ENCODE results near the gene PPP1R36. TPM values are rescaled to one million over a fixed set of nuclear protein-coding genes. Genes with fewer than 3 reads are reported as not detected.
"Not testable (repeated sequence)": the region's sequence is repeated elsewhere in the genome, so short reads cannot be mapped to it uniquely, and the experiment has no call there.

The PPP1R36 gene
- total and polyA plus RNA-seq, 4 donors: 0.49 to 1.6 (median 1.4) TPM

GRCh38 chr14:64517667-64518066 is 32.1 kb upstream of the PPP1R36 start:
- H3K4me3 ChIP-seq (ENCODE audit: low read depth, low read length); H3K36me3 ChIP-seq (ENCODE audit: control insufficient read depth, insufficient read depth, low read length); DNase-seq (ENCODE audit: low read depth in 4 of 6, low spot score in 6 of 6); H3K4me1 ChIP-seq (ENCODE audit: control insufficient read depth, insufficient read depth, low read length); H3K9me3 ChIP-seq (ENCODE audit: control insufficient read depth, insufficient read depth, low read length); H3K27me3 ChIP-seq (ENCODE audit: control insufficient read depth, insufficient read depth, low read length); H3K27ac ChIP-seq (ENCODE audit: low read depth, low read length): not testable (repeated sequence)
- 95% methylated on average over 6 of the region's 6 CpGs for WGBS (ENCODE audit: insufficient coverage)

- no peaks in the 10 kb centered on the region for H3K9me3 ChIP-seq (ENCODE audit: control insufficient read depth, insufficient read depth, low read length)
- WGBS (ENCODE audit: insufficient coverage): no CpG with 5 or more reads among the region's 4 CpGs
- H3K27me3 ChIP-seq (ENCODE audit: control insufficient read depth, insufficient read depth, low read length): no peaks in the 10 kb centered on the region
- H3K4me3 ChIP-seq (ENCODE audit: low read depth, low read length): no peak overlapping the region
- no peak overlapping the region for H3K27ac ChIP-seq (ENCODE audit: low read depth, low read length)
- no peaks in the 10 kb centered on the region for H3K36me3 ChIP-seq (ENCODE audit: control insufficient read depth, insufficient read depth, low read length)
- DNase-seq (ENCODE audit: low read depth in 4 of 6, low spot score in 6 of 6): no peak
- no peaks in the 10 kb centered on the region for H3K4me1 ChIP-seq (ENCODE audit: control insufficient read depth, insufficient read depth, low read length)
Measured at GRCh38 chr14:64518229-64518628, 31.5 kb upstream of the PPP1R36 start.

- no peaks in the 10 kb centered on the region for H3K27me3 ChIP-seq (ENCODE audit: control insufficient read depth, insufficient read depth, low read length)
- 100% methylated on average over 3 of the region's 4 CpGs for WGBS (ENCODE audit: insufficient coverage)
- DNase-seq (ENCODE audit: low read depth in 4 of 6, low spot score in 6 of 6): no peak
- H3K9me3 ChIP-seq (ENCODE audit: control insufficient read depth, insufficient read depth, low read length): no peaks in the 10 kb centered on the region
- no peaks in the 10 kb centered on the region for H3K4me1 ChIP-seq (ENCODE audit: control insufficient read depth, insufficient read depth, low read length)
- no peak overlapping the region for H3K27ac ChIP-seq (ENCODE audit: low read depth, low read length)
- H3K4me3 ChIP-seq (ENCODE audit: low read depth, low read length): no peak overlapping the region
- H3K36me3 ChIP-seq (ENCODE audit: control insufficient read depth, insufficient read depth, low read length): no peaks in the 10 kb centered on the region
Measured at GRCh38 chr14:64520699-64521098, 29.1 kb upstream of the PPP1R36 start.

- H3K27ac ChIP-seq (ENCODE audit: low read depth, low read length): no peak overlapping the region
- no peaks in the 10 kb centered on the region for H3K4me1 ChIP-seq (ENCODE audit: control insufficient read depth, insufficient read depth, low read length)
- no peaks in the 10 kb centered on the region for H3K27me3 ChIP-seq (ENCODE audit: control insufficient read depth, insufficient read depth, low read length)
- no peaks in the 10 kb centered on the region for H3K36me3 ChIP-seq (ENCODE audit: control insufficient read depth, insufficient read depth, low read length)
- H3K9me3 ChIP-seq (ENCODE audit: control insufficient read depth, insufficient read depth, low read length): no peaks in the 10 kb centered on the region
- DNase-seq (ENCODE audit: low read depth in 4 of 6, low spot score in 6 of 6): no peak
- 100% methylated on average over 4 of the region's 9 CpGs for WGBS (ENCODE audit: insufficient coverage)
- H3K4me3 ChIP-seq (ENCODE audit: low read depth, low read length): no peak overlapping the region
Measured at GRCh38 chr14:64522591-64523355, 27.0 kb upstream of the PPP1R36 start.

GRCh38 chr14:64525354-64525753 is 24.4 kb upstream of the PPP1R36 start:
- Histone ChIP-seq H3K4me3 (ENCODE audit: low read depth, low read length) (no peak overlapping the region), H3K9me3 (ENCODE audit: control insufficient read depth, insufficient read depth, low read length) (no peaks in the 10 kb centered on the region), H3K4me1 (ENCODE audit: control insufficient read depth, insufficient read depth, low read length) (no peaks in the 10 kb centered on the region), H3K36me3 (ENCODE audit: control insufficient read depth, insufficient read depth, low read length) (no peaks in the 10 kb centered on the region), H3K27me3 (ENCODE audit: control insufficient read depth, insufficient read depth, low read length) (no peaks in the 10 kb centered on the region), H3K27ac (ENCODE audit: low read depth, low read length) (no peak overlapping the region)
- no peak for DNase-seq (ENCODE audit: low read depth in 4 of 6, low spot score in 6 of 6)
- no CpG with 5 or more reads among the region's 2 CpGs for WGBS (ENCODE audit: insufficient coverage)

GRCh38 chr14:64531567-64531966 is 18.2 kb upstream of the PPP1R36 start:
- Histone ChIP-seq H3K9me3 (ENCODE audit: control insufficient read depth, insufficient read depth, low read length) (no peaks in the 10 kb centered on the region), H3K27me3 (ENCODE audit: control insufficient read depth, insufficient read depth, low read length) (no peaks in the 10 kb centered on the region), H3K36me3 (ENCODE audit: control insufficient read depth, insufficient read depth, low read length) (no peaks in the 10 kb centered on the region), H3K4me1 (ENCODE audit: control insufficient read depth, insufficient read depth, low read length) (no peaks in the 10 kb centered on the region), H3K4me3 (ENCODE audit: low read depth, low read length) (no peak overlapping the region), H3K27ac (ENCODE audit: low read depth, low read length) (no peak overlapping the region)
- no peak for DNase-seq (ENCODE audit: low read depth in 4 of 6, low spot score in 6 of 6)
- WGBS (ENCODE audit: insufficient coverage): no CpG with 5 or more reads among the region's 2 CpGs

GRCh38 chr14:64536488-64537245 is 13.1 kb upstream of the PPP1R36 start:
- Histone ChIP-seq H3K9me3 (ENCODE audit: control insufficient read depth, insufficient read depth, low read length) (no peaks in the 10 kb centered on the region), H3K27me3 (ENCODE audit: control insufficient read depth, insufficient read depth, low read length) (peaks cover 17% of the 10 kb centered on the region), H3K4me1 (ENCODE audit: control insufficient read depth, insufficient read depth, low read length) (peaks cover 20% of the 10 kb centered on the region), H3K36me3 (ENCODE audit: control insufficient read depth, insufficient read depth, low read length) (no peaks in the 10 kb centered on the region), H3K4me3 (ENCODE audit: low read depth, low read length) (no peak overlapping the region), H3K27ac (ENCODE audit: low read depth, low read length) (no peak overlapping the region)
- no peak for DNase-seq (ENCODE audit: low read depth in 4 of 6, low spot score in 6 of 6)
- WGBS (ENCODE audit: insufficient coverage): 72% methylated on average over 2 of the region's 4 CpGs

GRCh38 chr14:64540208-64541202 is 9.3 kb upstream of the PPP1R36 start, which contains the start of gene HSPA2:
HSPA2 (plus strand) TSS chr14:64540741; CDS start chr14:64540850, 109 bp downstream.
- peak; percentile 91 to 99 (median 96) for DNase-seq (ENCODE audit: low read depth in 4 of 6, low spot score in 6 of 6)
- 7% methylated on average over 77 of the region's 79 CpGs for WGBS (ENCODE audit: insufficient coverage)
- Histone ChIP-seq H3K4me3 (ENCODE audit: low read depth, low read length) (peak within 1 kb of the TSS; percentile 75), H3K27ac (ENCODE audit: low read depth, low read length) (peak within 1 kb of the TSS; percentile 92), H3K4me1 (ENCODE audit: control insufficient read depth, insufficient read depth, low read length) (peaks cover 30% of the 10 kb centered on the region), H3K27me3 (ENCODE audit: control insufficient read depth, insufficient read depth, low read length) (peaks cover 25% of the 10 kb centered on the region), H3K9me3 (ENCODE audit: control insufficient read depth, insufficient read depth, low read length) (no peaks in the 10 kb centered on the region), H3K36me3 (ENCODE audit: control insufficient read depth, insufficient read depth, low read length) (no peaks in the 10 kb centered on the region)

GRCh38 chr14:64541261-64541971 is 8.3 kb upstream of the PPP1R36 start:
- 14% methylated on average over 73 of the region's 73 CpGs for WGBS (ENCODE audit: insufficient coverage)
- peak overlapping the region; percentile 75 for H3K4me3 ChIP-seq (ENCODE audit: low read depth, low read length)
- no peaks in the 10 kb centered on the region for H3K9me3 ChIP-seq (ENCODE audit: control insufficient read depth, insufficient read depth, low read length)
- H3K27ac ChIP-seq (ENCODE audit: low read depth, low read length): no peak overlapping the region
- H3K27me3 ChIP-seq (ENCODE audit: control insufficient read depth, insufficient read depth, low read length): peaks cover 25% of the 10 kb centered on the region
- peak in 2 of 6 donors; percentile 34 to 53 for DNase-seq (ENCODE audit: low read depth in 4 of 6, low spot score in 6 of 6)
- H3K4me1 ChIP-seq (ENCODE audit: control insufficient read depth, insufficient read depth, low read length): peaks cover 30% of the 10 kb centered on the region
- no peaks in the 10 kb centered on the region for H3K36me3 ChIP-seq (ENCODE audit: control insufficient read depth, insufficient read depth, low read length)

Measured in spinal cord (tissue), 10 donors.